ENCODE results near the gene FOXE3.

FOXE3 gene

DNA sequence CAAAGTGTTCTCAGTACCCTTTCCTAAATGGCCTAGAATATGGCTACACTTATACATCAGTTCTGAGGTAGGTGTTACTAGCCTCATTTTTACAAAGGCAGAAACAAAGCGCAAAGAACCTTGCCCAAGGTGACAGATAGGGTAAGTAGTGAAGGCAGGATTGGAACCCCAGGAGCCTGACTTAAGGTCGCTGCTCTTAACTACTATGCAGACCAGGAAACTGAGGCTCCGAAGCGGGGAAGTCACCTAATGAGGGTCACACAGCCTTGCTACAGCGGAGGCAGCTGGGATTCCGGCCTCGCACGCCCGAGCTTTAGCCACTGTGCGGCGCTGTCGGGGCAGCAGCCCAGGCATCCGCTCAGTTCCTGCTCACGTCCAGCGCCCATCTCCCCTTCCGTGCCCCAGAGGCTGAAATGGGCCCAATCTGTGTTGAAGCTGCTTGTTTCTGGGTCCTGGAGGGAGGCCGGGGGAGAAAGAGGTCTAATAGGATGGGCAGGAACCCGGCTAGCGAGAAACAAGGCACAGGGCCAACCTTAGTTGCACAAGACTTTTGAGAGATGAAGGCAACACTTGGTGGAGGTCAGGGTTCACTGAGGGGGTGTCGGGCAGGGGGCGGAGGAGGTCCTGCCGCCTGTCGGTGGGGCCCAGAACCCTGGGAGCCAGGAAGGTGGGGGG is 20.4 kb downstream of the FOXE3 start:
- peak; percentile 51 for DNase-seq

- DNase-seq = no peak
These were observed 20.9 kb downstream of the FOXE3 start for GRCh38 chr1:47436979-47437446.

DNA sequence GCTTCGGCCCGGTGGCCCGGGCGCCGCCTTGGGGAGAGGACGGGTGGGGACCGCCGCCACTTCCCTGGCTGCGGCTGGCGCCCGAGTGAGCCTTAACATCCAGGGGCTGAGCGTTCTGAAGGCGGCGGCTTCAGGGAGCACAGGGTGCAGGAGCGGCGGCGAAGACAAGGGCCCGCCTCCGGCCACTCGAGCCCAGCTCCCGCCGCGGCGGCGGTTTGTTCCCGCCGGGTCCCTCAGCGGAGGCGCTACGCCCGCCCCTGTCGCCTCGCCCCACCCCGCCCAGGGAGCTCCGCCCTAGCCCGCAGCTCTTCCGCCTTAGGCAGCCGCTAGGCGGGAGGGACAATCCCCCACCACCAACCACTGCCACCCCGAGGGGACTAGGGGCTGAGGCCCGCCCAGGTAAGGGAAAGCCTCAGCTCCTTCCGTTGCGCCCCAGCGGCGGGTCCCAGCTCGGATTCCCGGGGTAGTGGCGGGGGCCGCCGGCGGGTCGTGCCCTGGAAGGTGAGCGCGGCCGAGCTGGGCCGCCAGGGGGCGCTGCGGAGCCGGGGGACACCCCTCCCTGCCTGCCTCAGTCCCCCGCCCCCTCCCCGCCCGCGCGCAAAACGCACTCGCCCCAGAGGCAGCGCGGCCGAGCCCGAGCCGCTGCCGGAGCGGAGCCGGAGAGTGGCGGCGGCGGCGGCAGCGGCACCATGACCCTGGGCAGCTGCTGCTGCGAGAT is 21.5 kb downstream of the FOXE3 start, which contains the start of gene FOXD2:
Gene FOXD2, plus strand, starts transcription at position 598 of the 718 bp plus-strand sequence. Its CDS starts 92 bp downstream, at position 690.
- peak; percentile 93 for DNase-seq

GRCh38 chr1:47438165-47439016 is 22.3 kb downstream of the FOXE3 start:
- no peak for DNase-seq

DNA sequence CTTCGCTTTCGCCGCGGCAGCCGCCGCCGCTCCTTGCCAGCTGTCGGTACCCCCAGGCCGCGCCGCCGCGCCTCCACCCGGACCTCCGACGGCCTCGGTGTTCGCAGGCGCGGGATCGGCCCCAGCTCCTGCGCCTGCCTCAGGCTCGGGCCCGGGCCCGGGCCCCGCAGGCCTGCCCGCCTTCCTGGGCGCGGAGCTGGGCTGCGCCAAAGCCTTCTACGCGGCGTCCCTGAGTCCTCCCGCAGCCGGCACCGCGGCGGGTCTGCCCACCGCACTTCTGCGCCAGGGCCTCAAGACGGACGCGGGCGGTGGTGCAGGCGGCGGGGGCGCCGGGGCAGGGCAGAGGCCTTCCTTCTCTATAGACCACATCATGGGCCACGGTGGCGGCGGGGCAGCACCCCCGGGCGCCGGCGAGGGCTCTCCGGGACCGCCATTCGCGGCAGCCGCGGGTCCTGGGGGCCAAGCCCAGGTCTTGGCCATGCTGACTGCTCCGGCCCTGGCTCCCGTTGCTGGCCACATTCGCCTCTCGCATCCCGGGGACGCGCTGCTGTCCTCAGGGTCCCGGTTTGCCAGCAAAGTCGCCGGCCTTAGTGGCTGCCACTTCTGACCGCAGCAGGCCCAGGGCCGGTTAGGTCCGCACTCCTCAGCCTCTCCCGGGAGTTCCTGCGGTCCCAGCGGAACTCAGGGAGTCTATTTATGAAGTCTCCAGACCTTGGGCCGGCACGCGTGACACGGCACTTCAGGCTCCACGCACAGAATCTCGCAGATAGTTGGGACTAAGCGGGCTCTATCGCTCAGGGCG is 23.1 kb downstream of the FOXE3 start:
- no peak for DNase-seq

DNA sequence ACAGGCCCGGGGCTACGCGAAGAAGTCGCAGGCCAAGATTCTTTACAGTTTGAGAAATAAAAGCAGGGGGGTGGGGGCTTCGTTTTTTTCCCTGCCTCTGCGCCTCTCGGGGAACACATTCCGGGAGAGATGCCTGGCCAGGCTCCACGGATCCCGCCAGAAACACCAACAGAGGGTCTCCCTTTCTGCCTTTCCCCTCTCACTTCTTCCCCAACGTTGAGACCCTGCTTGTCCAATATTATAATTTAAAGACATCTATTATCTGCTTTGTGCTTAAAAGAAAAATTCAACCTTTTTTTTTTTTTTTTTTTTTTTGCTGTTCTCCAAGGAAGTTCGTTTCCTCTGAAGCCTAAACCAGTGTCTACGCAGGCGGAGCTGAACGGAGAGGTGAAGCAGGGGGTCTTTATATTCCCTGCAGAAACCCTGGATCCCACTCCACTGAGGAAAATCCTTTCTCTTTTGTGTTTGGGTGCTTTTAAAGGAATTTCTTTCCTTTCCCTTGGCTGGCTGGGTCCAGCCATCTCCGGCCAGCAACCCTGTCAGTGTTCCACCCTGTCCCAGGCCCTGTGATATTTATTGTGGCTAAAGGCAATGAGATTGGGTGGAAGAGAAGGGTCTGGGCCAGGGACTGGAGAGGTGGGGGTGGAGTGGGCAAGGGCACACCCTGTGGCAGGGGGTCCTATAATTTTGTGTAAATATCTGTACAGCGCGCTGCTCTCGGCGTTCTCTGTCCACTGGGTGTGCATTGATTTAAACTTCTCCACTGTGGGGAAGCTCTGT is 23.9 kb downstream of the FOXE3 start:
- DNase-seq = no peak

- no peak for DNase-seq
These were observed 24.6 kb downstream of the FOXE3 start for GRCh38 chr1:47440599-47441081.

DNA sequence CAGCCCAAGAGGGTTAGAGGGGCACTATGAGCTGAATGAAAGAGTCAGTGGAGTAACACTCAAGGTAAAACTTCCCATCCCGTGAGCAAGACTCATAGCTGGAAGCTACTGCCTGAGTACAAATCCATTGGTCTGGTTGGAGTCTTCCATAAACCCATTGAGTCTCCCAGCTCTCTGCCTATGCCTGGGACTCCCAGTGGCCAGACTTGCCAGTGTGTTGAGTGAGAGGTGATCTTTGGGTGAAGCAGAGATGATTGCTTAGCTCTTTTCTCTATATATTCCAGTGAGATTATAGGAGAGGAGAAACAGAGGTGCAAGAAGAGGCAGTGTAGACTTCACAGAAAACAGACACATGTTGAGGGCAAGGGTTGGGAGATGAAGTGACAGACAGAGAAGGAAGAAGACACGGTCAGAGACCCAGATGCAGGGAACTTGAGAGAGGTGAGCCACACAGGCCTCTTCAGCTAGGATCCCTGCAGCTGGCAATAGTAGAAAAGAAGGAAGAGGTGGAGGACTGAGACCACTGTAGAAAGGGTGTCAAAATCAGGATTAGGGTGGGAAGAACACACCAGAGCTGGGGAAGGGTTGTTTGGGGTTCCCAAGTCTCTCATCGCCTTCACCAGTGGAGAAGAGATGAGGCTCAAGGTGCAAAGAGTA is 25.5 kb downstream of the FOXE3 start:
- no peak for DNase-seq

GRCh38 chr1:47442202-47442601 is 26.1 kb downstream of the FOXE3 start:
- no peak for DNase-seq

DNA sequence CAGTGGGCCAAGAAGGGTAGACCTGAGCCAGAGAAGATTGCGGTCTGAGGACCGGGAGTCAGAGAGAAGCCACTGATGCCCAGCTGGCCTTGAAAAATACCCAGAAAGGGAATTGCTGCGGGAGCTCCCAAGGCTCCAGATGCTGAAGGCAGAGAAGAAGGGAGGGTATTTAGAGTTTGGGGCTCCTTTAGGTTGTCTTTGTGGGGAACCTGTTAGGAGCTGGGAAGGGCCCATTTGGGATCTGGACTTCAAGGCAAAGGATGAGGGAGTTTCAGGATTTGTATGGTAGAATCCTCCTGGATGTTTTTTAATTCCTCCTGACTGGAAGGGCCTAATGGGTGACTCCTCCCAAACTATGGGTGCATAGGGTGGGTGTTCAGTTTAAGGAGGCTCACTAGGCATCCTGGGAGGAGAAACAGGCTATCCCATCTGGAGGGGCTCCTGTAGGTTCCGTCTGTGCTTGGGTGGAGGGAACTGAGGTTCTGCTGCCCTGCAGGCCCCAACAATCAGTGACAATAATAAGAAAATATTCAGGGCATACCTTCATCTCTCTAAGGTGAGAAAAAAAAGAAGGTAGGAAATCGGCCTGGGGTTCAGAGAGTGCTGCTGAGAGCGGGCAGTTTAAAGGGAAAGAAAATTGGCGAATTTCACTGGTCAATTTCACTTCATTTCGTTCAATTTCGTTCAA is 26.9 kb downstream of the FOXE3 start:
- DNase-seq = no peak

GRCh38 chr1:47443530-47444296 is 27.6 kb downstream of the FOXE3 start:
- no peak for DNase-seq

DNA sequence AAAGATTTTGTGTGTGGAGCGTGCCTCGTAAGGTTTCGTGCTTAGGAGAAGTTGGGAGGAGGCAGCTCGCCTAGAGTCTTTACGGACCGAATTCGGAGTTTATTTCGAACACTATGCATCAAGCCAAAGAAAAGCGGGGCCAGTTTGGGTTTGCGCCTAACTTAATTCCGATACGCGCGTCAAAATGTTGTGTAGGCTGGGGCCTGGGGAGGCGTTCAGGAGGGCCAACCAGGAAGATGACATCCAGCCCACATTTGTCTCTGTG is 28.1 kb downstream of the FOXE3 start:
- DNase-seq = no peak

DNA sequence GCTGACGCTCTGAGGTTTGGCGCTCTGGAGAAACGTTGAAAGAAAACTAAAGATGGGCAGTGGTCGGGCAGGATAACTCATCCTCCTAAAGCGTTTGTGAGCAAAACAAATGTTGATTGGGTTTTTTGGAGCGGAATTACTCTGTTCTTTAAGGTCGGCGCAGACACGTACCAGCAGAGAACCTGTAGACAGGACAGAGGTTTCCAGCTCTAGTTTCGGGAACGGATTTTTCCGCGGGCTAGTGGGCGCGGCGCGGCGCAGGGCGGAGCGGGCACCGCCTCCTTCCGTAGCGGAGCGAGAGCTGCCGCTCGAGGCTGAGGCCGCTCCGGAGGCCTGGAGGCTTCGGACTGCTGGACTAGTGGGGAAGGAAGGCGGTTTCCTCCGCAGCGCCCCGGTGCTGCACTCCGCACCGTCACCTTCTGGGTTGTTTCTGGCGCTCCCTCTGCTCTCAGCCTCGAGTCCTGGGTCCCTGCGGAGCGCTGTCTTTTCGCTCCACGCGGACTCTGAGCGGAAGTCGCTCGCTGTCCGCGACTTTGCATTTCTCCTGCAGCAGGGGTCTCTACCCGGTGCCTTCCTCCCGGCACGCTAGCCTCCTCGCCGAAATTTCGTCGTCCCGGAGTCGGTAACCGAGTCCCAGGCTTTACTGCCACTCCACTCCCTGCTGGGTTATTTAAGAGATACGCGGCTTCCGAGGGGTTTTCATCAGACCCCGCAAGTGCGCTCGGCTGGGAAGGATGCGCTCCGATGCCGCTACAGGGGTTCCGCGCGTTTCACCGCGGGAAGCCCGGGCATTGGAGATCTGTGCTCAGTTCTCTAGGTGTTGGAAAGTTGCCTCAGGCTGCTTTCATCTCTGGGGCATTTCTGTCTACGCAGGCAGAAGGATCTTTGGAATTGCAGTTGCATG is 28.7 kb downstream of the FOXE3 start:
- DNase-seq = no peak

GRCh38 chr1:47445823-47446550 is 29.9 kb downstream of the FOXE3 start:
- no peak for DNase-seq

DNA sequence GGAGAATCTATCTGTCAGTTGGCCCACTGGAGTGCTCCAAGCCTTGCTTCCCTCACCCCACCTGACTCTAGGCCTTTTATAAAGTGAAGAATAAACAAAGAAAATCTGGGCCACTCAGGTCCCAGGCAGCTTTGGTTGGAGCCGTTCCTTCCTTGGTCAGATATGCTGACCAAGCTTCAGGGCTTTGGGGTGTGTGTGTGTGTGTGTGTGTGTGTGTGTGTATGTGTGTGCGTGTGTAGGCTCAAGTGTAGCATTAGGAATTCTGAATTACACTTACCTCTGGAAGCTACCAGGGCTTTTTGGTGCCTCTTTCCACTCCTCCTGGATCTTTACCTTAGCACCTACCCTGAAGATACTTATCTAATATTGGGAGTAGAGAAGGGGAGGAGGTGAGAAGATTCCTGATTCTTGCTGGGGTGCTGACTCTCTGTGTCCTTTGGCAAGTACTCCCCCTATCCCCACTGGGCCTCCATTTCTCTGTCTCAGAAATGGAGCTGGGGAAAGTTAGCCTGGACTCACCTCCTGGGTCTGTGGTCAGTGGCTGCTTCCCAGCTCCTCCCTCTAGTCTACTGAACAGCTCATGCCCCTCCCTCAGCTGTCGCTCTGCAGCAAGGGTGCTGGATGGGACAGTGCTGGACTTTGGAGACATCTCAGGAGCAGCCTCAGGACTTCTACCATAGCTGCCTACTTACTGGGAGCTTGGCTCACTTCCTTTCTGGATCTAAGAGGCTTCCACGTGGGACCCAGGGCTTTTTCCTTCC is 32.6 kb downstream of the FOXE3 start:
- no peak for DNase-seq

DNA sequence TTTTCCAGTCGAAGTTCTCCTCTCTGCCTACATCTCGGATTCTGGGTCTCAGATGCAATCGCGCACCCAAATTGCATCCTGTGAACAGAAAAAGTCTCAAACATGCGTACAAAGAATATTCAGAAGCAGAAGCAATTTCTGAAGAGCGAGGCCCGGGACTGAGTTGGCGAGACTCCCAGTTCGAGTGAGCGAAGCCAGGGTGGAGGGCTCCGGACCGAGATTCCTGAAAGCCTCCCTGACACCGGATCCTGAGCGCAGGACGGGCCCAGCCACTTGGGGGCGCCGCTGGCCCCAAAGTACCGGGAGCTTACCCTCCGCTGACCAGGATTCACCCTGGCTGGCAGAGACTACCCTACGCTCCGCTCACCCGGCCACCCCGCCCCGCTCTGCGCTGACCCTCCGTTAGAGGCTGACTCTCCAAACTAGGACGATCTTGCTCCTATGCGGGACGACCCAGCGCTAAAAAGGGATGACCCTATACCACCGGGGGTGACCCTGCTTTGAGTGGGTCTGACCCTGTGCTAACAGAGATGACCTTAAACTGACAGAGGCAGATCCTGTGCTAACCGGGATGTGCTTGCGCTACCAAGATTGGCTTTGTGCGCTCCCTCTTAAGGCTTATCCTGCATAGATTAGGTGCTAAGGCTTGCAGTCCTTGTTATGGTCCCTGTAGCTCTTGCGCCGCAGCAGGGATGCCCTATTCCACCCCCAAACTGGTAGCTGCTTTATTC is 33.9 kb downstream of the FOXE3 start:
- DNase-seq = no peak

DNA sequence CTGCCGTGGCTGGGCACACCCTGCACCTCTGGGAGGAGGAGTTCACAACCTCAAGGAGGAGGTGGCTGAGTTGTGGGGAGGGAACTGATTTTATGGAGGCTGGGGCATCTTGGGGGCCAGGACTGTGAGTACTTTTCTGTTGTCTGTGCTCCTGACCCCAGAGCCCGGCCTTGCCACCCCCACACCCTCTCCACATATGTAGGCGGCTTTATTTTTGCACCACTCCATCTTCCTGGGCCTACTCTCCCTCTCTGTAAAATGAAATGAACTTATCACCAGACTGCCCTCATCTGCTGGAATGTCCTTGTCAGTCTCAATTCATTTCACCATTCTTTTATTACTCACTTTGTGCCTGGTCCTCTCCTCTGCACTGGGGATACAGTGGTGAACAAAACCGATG is 34.5 kb downstream of the FOXE3 start:
- DNase-seq = no peak
